Medulla oblongata (tissue), 1 donor: ENCODE data around the gene GCNT3.
"Not testable (repeated sequence)": the region's sequence is repeated elsewhere in the genome, so short reads cannot be mapped to it uniquely, and the experiment has no call there.

ENCODE experiments used
- DNase-seq: peaks from one replicate; pipeline ENCODE4 v3.0.0-alpha.2; 2015; ENCODE audit errors: extremely low spot score

Gene GCNT3

DNA sequence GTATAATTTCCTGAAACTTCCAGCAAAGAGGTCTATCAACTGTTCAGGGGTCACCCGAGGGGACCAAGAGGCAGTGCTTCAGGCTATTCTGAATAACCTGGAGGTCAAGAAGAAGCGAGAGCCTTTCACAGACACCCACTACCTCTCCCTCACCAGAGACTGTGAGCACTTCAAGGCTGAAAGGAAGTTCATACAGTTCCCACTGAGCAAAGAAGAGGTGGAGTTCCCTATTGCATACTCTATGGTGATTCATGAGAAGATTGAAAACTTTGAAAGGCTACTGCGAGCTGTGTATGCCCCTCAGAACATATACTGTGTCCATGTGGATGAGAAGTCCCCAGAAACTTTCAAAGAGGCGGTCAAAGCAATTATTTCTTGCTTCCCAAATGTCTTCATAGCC, 6.8 kb downstream of the GCNT3 start:
- DNase-seq: no peak

DNA sequence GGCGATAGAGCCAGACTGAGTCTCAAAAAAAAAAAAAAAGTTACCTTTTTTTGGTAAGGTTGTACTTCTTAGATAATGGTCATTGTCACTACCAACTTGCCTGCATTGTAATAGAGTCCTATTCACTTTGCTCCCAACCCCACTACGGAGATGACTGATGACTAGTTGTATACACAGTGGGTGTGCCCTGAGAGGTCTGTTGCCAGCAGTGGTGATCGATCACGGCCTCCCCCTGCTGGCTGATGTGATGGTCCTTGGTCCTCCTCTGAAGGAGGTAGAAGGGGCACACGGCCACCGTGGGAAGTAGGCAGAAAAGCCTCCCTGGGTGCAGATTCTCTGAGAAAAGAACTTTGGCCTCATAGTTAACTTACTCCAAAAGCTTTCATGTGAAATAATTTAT, 10.7 kb downstream of the GCNT3 start:
- DNase-seq: no peak

DNA sequence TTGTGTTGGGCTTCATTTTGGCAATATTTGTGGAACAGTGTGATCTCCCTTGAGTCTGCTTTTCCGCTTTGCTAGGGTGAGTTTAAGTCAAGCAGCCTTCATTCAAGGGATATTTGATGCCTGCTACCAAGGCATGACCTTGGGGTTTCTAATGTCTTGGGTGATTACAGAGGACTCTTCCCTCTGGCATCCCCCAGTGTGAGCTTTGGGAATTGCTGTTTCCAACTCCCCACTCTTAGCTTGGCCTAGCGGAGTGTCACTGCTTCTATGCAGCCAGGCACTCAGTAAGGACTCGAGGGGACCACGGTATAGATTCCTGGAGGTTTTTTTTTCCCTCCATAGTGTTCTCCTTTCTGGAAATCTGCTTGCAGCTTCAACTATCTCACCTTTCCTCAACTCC, 21.1 kb downstream of the GCNT3 start:
- DNase-seq: no peak

DNA sequence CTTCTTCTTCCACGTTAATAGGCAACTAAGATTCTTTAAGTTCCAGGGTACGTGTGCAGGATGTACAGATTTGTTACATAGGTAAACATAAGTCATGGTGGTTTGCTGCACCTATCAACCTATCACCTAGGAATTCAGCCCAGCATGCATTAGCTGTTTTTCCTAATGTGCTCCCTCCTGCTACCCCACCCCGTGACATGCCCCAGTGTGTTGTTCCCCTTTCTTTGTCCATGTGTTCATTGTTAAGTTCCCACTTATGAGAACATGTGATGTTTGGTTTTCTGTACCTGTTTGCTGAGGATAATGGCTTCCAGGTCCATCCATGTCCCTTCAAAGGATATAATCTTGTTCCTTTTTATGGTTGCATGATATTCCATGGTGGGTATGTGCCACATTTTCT, 24.6 kb downstream of the GCNT3 start:
- DNase-seq: peak; percentile 11

DNA sequence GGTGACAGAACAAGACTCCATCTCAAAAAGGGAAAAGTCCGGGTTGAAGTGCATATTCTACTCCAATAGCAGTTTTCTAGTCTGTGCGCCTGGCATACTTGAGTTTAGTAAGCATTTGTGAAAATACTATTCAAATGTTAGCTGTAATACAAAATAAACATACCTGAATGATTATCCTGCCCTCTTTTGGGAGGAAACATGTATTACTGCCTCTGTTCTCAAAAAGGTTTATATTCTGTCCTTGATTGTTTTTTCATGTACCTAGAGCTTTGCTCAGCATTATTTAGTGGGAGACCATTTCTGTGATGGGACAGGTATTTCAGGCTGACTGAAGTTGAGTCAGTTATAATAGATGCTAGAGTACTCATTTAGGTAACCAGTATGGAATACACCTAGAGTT, 25.9 kb downstream of the GCNT3 start:
- DNase-seq: not testable (repeated sequence)

DNA sequence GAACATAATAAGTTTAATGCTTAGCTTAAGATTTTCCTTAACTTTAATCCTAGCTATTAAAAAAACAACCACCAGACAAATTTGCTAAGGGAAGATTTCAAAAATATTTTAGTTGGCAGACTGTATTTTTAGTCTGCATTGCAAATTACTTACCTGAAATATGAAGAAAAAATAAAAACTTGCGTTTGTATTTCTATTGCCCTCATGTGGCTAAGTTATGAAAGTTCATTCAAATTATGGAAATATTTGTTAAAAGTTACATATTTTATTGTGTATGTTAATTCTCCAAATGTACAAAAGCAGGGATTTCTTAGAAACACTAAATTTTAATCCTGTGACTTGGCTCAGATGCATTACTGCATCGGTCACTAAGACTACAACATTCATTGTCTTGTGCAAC, 30.8 kb downstream of the GCNT3 start:
- DNase-seq: no peak

DNA sequence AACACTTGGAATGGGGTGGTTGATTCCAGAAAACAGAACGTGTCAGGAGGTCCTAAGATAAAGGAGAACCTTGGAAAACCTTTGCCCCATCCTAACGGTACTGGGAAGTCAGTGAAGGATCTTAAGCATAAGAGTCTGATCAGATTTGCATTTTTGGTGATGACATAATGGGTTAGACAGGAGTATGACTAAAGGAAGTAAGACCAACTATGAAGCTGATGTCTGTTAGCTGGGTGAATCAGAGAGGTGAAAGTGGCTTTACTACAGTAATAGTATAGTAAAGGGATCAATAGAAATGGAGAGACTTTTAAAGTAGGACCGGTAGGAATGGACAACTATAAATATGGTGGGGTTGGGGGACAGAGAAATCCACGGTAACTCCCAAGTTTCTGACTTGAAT, 33.2 kb downstream of the GCNT3 start:
- no peak for DNase-seq

DNA sequence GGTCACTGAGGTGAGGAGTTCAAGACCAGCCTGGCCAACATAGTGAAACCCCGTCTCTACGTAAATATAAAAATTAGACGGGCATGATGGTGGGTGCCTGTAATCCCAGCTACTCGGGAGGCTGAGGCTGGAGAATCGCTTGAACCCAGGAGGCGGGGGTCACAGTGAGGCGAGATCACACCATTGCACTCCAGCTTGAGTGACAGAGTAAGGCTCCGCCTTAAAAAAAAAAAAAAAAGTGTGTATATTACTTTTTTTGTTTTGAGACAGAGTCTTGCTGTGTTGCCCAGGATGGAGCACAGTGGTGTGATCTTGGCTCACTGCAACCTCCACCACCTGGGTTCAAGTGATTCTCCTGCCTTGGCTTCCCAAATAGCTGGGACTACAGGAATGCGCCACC, 34.2 kb downstream of the GCNT3 start:
- not testable (repeated sequence) for DNase-seq

DNA sequence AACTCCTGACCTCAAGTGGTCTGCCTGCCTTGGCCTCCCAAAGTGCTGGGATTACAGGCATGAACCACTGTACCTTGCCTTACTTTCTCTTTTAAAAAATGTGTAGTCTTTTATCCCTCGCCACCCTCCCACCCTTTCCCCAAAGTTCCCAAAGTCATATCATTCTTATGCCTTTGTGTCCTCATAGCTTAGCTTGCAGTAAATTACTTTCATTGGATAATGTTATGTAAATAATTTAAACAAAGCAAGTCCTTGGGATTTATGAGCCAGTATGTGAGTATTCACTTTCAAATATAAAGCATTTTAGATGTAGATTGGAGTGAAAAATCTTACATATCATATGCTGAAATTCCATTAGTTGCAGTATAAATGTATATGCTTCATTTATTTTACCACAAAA, 34.7 kb downstream of the GCNT3 start:
- no peak for DNase-seq

DNA sequence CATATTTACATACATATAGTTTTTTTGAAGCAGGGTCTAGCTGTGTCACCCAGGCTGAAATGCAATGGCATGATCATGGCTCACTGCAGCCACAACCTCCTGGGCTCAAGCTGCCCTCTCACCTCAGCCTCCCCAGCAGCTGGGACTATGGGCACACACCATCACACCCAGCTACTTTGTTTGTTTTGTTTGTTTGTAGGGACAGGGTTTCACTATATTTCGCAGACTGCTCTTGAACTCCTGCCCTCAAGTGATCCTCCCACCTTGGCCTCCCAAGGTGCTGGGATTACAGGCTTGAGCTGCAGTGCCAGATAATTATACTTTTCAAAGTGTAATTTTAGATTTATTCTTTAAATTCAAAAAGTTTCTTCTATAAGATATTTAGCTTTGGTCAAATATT, 35.5 kb downstream of the GCNT3 start:
- no peak for DNase-seq

DNA sequence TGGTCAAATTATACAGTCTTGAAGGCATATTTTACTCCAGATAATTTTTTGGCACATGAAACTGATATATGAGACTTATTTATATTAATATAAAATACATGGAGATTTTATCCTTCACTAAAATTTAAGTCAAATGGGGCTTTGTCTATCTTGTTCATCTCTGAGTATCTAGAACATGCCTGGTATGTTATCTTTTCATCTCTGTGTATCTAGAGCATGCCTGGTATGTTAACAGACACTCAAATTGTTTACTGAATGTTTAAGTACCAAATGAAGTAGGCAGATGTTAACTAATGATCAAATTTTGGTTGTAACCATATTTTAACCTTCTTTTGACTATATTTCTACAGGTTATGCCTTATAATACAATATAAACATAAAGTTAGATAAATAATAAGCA, 38.0 kb downstream of the GCNT3 start:
- no peak for DNase-seq

DNA sequence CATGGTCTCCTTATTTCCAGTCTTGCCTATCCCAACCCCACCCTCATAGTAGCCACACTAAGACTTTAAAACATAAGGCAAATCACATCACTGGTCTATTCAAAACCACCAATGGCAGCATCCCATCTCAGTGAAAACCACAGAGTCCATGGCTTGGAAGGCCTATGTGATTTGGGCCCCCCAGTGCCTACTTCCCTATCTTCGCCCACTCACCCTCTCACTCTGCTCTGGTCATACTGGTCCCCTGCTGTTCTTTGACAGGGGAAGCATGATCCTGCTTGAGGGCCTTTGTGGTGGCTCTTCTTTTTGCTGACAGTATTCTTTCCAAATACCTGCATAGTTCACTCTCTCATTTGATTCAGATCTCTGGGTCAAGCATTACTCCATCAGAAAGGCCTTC, 42.5 kb downstream of the GCNT3 start:
- DNase-seq: no peak

DNA sequence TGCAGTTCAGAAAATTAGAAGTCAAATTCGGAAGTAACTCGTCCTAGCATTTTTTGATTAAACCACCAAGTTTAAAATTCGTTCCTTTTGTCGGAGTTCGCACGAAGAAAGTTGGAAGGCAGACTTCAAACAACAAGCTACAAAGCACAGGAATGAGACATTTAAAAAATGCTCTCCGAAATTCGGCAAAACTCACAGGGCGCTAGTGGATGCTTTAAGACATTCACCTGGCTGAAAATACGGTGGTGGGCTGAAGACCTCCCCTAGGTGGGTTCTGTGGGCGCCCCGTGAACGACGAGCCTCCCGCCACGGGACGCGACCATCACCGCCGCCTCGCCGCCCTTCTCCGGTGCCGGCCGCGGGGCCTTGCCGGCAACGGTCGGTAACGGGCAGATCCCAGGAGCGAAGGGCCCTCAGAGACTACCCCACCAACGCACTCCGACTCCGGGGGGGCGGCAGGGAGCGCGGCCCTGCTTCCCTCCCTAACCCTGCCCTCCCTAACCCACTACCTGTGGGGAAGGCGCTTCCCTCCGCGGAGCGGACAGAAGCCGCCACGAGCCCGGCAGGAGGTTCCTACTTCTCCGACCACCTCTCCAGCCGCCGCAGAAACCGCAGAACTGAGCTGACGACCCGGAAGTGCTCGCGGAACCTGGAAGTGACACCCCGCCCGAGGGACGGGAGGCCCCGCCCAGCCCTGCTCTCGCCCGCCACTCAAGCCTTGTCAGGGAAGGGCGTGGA, 45.5 kb downstream of the GCNT3 start, which contains the start of gene GTF2A2:
TSS of gene GTF2A2 (minus strand) at position 619 of the 738 bp plus-strand sequence. CDS start 5,238 bp downstream, outside the sequence.
- peak; percentile 97 for DNase-seq

DNA sequence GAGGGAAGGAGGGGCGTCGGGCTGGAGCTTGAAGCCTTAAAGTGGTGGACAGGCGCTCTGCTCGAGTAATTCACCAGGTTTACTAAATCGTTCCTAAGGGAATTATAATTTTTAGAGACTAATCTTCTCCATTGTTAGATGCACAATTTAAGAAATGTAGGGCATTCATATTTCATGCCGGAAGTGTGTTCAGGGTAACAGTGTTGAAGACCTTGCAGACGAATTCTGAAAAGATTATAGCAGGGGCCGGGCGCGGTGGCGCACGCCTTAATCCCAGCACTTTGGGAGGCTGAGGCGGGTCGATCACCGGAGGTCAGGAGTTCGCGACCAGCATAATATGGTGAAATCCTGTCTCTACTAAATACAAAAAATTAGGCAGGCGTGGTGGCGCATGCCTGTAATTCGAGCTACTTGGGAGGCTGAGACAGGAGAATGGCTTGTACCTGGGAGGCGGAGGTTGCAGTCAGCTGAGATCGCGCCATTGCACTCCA, 46.1 kb downstream of the GCNT3 start:
- DNase-seq: no peak

DNA sequence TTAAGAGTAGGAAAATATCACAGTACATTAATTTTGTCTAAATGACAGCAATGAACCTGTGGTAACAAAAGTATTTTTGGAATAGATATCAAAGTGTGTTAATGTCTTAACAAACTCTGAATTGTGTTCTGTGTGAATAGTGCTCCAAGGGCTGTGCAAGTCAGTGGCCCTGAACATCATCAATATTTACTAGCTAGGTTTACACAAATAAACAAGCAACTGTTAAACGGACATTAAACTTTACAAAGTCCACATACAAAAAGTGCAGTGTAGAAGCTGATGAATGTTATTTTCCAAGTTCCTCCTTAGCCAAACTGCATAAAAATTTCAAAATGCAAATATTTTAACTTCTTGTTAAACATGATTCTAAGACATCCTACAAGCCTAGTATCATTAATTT, 47.8 kb downstream of the GCNT3 start:
- no peak for DNase-seq

DNA sequence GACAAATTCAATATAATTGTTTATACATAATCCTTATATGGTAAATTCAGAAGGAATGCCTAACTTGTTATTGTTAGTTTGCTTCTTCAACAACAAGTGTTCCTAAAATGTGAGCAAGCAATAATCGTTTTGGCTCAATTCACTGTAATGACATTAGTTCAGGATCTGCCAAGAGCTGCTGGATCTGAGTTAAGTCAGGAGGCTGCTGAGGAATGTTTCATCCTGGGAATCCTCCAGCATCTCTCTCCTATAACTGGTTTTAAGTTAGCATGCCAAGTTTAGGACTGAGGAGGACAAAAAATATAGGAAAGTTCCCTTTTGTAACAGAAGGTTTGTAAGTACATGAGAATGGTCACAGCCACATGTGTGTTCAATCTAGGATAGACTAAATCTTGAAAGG, 50.7 kb downstream of the GCNT3 start:
- DNase-seq: peak; percentile 46

DNA sequence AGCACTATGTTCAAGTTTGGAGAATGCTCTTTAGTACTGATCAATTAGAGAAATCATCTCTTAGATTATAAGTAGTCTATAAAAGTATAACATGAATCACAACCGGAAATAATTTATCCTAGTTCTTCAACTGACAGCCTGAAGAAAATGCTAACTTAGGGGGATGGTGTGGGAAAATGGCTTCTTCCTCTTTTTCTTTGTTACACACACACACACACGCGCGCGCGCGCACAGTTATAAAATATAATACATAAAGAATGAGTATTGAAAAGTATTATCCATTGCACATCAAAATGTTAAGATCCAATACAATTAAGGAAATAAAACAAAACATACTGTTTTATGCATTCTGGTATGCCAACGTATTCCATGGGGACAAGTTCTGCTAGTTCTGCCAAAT, 57.0 kb downstream of the GCNT3 start:
- no peak for DNase-seq
